Measurements from ENCODE around the gene ATF6B. TPM values are rescaled to one million over a fixed set of nuclear protein-coding genes. Genes with fewer than 3 reads are reported as not detected.

The ATF6B gene
- total and polyA plus RNA-seq, 2 of the 8 experiments (the other 6 are each of a cell fraction or from before 2014, with no cell fraction given) = 38.1 to 42.2 TPM

DNA sequence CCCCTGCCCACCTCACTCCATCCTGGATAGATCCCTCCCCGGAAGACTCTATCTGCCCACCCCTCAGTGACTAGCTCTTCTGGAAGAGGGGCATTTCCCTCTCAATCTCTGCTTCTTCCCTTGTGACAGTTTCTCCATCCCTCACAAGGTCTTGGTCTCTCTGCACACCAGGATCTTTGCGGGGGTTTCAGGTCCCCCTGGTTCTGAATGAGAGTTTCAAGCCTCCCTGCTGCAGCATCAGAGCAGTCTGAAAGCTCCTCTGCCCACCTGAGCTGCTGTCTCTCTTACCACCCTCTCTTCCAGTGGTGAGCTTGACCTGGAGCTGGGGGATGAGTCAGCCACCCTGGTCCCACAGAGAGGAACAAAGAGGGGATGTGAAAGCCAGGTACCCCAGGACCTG, 43.3 kb downstream of the ATF6B start:
- CTCF ChIA-PET (ENCODE audit: partially characterized antibody) = interaction anchor here (0.7 to 4.8 kb wide), 6 partner anchors 9 to 82 kb away, joined by 3 to 30 read pairs (median 4); partner anchors contain the start of gene ATF6B
- Histone ChIP-seq H2BK120ac (replicated peaks; ENCODE audit: low read depth, low read length) (no peak overlapping the region), H3K27me3 (replicated peaks in 1 of 4; ENCODE audit: control insufficient read depth in 3 of 4, extremely low read depth in 1 of 4, insufficient read depth in 3 of 4, low read length in 3 of 4) (peaks cover 0 to 13% (median 11%) of the 10 kb centered on the region in 4 experiments; a peak in 5 of 7 replicates), H4K8ac (ENCODE audit: extremely low read depth, insufficient read depth, low read length) (0 out of 2 replicates have a peak overlapping the region, but pooled peaks have one; percentile 48), H2BK12ac (ENCODE audit: low read depth, low read length) (no peak overlapping the region), H4K91ac (replicated peaks; ENCODE audit: insufficient read length, low read length) (no peak overlapping the region), H3K14ac (ENCODE audit: insufficient read length) (no peak overlapping the region), H2BK15ac (ENCODE audit: low read length) (no peak overlapping the region), H3K23ac (ENCODE audit: insufficient read length) (no peak overlapping the region), H3K27ac (ENCODE audit: low read depth, low read length) (no peak overlapping the region), H3K4me2 (ENCODE audit: insufficient read depth in 1 of 2, low read depth in 2 of 2, low read length in 2 of 2) (no peak overlapping the region), H2BK20ac (ENCODE audit: low read length) (no peak overlapping the region), H3K4ac (replicated peaks; ENCODE audit: insufficient read length, low read depth, low read length) (no peak overlapping the region), H3K36me3 (ENCODE audit: control insufficient read depth in 2 of 4, insufficient read depth in 4 of 4, low read length in 3 of 4) (no peaks in the 10 kb centered on the region), H4K5ac (ENCODE audit: insufficient read length, low read depth, low read length) (no peak overlapping the region), H3K18ac (ENCODE audit: extremely low read depth, low read length) (no peak overlapping the region), H3K23me2 (ENCODE audit: low read depth, low read length) (no peaks in the 10 kb centered on the region; the same call in 1 of the 2 replicates), H2BK5ac (ENCODE audit: low read depth, low read length) (no peak overlapping the region), H3K4me1 (replicated peaks in 1 of 4; ENCODE audit: control insufficient read depth in 3 of 4, insufficient read depth in 4 of 4, low read length in 3 of 4) (peaks cover 0 to 16% (median 7%) of the 10 kb centered on the region in 4 experiments; a peak in 5 of 7 replicates), H3K79me1 (ENCODE audit: low read depth, low read length) (no peaks in the 10 kb centered on the region; the same call in 1 of the 2 replicates), H2AK5ac (ENCODE audit: low read depth, low read length) (no peak overlapping the region), H3K56ac (replicated peaks; ENCODE audit: insufficient read length, low read depth, low read length) (no peak overlapping the region), H2AFZ (ENCODE audit: low read length) (no peak overlapping the region), H3K9ac (replicated peaks in 1 of 4; ENCODE audit: extremely low read depth in 1 of 4, low read depth in 3 of 4, low read length in 3 of 4) (no peak overlapping the region), H3K4me3 (ENCODE audit: extremely low read depth in 1 of 4, insufficient read depth in 2 of 4, low read depth in 3 of 4, low read length in 4 of 4) (no peak overlapping the region), H3K9me3 (ENCODE audit: insufficient read depth in 2 of 2, low read depth in 1 of 2, low read length in 1 of 2) (no peaks in the 10 kb centered on the region), H3K79me2 (ENCODE audit: control insufficient read depth in 1 of 2, insufficient read depth in 2 of 2, low read length in 2 of 2) (no peaks in the 10 kb centered on the region), H4K20me1 (replicated peaks in 1 of 2; ENCODE audit: control insufficient read depth in 1 of 2, insufficient read depth in 2 of 2, low read length in 2 of 2) (no peaks in the 10 kb centered on the region)
- DNase-seq (ENCODE audit: low read depth in 1 of 2, low spot score in 2 of 2) = no peak
- no peak for FAIRE-seq
- POLR2A ChIA-PET (ENCODE audit: partially characterized antibody) = interaction anchor here (1.1 to 2.3 kb wide), 3 partner anchors 26 to 39 kb away, joined by 3 to 8 read pairs (median 4); no protein-coding TSS in a partner anchor
- WGBS, 2 experiments (ENCODE audit: extremely low coverage in 1 of 2, insufficient coverage in 1 of 2, insufficient read length in 1 of 2, insufficient replicate concordance in 2 of 2, low coverage in 1 of 2, low lambda C conversion rate in 2 of 2, missing lambda C conversion rate in 1 of 2) = 100% methylated on average over 2 of the region's 2 CpGs; no CpG with 5 or more reads in 1 of the 2 experiments
- TF ChIP-seq CEBPB (IDR thresholded peaks at IDR 0.05; ENCODE audit: low read depth, low read length) (no peak), GABPA (IDR thresholded peaks at IDR 0.05; ENCODE audit: borderline replicate concordance, insufficient read depth, low read length) (no peak), TEAD4 (IDR thresholded peaks at IDR 0.05; ENCODE audit: low read depth, low read length) (no peak), JUND (IDR thresholded peaks at IDR 0.05; ENCODE audit: low read length) (no peak), SAP30 (IDR thresholded peaks at IDR 0.05; ENCODE audit: insufficient read depth, insufficient replicate concordance, low read length) (no peak), CBX8 (IDR thresholded peaks at IDR 0.05; ENCODE audit: borderline replicate concordance, low read depth, low read length) (no peak), SRF (IDR thresholded peaks at IDR 0.05; ENCODE audit: low read depth, low read length) (no peak), RNF2 (IDR thresholded peaks at IDR 0.05; ENCODE audit: borderline replicate concordance, low read depth, low read length, missing control alignments, poor library complexity, severe bottlenecking) (no peak), JUN (IDR thresholded peaks at IDR 0.05; ENCODE audit: low read depth, low read length) (no peak), CTBP2 (IDR thresholded peaks at IDR 0.05; ENCODE audit: borderline replicate concordance, insufficient read depth, insufficient read length, low read length) (no peak), RAD21 (IDR thresholded peaks at IDR 0.05 in 1 of 2, conservative IDR thresholded peaks at IDR 0.05 in 1 of 2; ENCODE audit: low read depth in 2 of 2, low read length in 2 of 2) (no peak), HDAC6 (IDR thresholded peaks at IDR 0.05; ENCODE audit: low read depth, low read length) (no peak)
- TF ChIP-seq, protein P1, sequence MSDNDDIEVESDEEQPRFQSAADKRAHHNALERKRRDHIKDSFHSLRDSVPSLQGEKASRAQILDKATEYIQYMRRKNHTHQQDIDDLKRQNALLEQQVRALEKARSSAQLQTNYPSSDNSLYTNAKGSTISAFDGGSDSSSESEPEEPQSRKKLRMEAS (IDR thresholded peaks at IDR 0.05) = no peak

All from H1 (cell line).